NCI-H2196 (cell line): ENCODE measurements around the gene XYLT2.
"Not testable (repeated sequence)": the region's sequence is repeated elsewhere in the genome, so short reads cannot be mapped to it uniquely, and the experiment has no call there.

ENCODE experiments used
- DNase-seq: peaks from one replicate; lab custom pipeline; 2025; ENCODE audit not compliant: unreplicated experiment; lab: John Stamatoyannopoulos, UW

The XYLT2 gene

DNA sequence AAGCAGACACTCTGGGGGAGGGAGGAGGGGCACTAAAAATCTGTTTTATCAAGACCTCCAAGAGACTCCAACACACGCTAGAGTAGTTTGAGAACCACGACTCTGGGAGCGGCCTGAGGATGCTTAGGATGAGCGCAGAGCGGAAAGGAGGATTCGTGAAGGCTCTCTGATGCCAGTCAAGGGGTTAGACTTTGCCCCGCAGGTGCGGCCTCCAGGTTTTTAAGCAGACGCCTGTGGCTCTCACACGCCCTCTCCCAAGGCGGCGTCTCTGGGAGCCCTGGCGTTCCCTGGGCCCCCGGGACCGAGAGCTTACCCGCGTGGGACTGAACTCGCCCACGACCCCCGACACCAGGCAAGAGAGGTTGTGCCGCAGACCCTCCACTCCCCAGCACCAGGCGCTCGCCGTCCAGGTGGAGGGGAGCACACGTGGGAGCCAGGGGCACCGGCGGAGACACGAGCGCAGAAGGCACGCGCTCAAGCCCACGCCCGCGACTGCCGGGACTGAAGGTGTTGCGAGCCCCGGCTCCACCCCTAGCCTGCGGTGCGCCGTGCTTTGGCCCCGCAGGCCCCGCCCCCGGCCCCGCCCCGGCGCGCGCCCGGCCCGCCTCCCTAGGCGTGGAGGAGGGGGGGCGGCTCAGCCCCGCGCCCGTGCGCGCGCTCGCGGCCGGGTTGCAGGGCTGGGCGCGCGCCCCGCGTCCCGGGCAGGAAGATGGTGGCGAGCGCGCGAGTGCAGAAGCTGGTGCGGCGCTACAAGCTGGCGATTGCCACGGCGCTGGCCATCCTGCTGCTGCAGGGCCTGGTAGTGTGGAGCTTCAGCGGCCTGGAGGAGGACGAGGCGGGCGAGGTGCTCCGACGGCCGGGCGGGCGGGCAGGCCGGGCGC is at the start of gene XYLT2:
TSS of gene XYLT2 (plus strand) at position 695 of the 881 bp plus-strand sequence. CDS start at position 710, 15 bp downstream.
- DNase-seq = peak; percentile 92

DNA sequence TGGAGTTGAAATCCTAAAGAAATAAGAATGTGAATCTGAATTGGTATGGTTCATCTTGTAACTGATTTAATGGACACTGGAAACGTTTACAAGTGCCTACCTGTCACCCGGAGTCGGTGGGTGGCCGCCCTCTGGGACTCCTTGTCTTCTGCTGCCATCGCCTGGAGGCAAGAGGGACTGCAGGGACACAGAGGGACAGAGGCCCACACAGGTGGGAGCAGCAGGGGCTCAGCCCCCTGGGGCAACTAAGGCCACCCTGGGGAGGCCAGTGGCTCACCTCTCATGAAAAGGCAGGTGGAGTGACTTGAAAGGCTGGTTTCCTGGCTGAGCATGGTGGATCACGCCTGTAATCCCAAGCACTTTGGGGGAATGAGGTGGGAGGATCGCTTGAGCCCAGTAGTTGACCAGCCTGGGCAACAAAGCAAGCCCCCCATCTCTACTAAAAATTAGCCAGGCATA is 48.5 kb upstream of the XYLT2 start:
- peak; percentile 74 for DNase-seq

DNA sequence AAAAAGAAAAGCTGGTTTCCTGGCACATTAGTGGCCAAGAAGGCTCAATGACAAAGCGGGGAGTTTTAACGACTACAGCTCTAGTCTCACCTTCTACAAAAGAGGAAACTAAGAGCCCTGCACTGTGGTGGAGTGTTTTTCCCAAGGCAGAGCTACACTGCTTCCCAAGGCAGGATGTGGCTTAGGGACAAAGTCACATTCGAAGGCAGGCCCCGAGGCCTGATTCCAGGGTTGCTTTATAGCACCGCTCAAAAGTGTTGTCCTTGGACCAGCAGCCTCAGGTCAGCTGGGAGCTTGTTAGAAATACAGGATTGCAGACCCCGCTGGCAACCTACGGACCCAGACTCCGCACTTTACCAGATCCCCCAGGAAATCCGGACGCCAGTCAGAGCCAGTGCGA is 47.9 kb upstream of the XYLT2 start:
- DNase-seq = no peak

DNA sequence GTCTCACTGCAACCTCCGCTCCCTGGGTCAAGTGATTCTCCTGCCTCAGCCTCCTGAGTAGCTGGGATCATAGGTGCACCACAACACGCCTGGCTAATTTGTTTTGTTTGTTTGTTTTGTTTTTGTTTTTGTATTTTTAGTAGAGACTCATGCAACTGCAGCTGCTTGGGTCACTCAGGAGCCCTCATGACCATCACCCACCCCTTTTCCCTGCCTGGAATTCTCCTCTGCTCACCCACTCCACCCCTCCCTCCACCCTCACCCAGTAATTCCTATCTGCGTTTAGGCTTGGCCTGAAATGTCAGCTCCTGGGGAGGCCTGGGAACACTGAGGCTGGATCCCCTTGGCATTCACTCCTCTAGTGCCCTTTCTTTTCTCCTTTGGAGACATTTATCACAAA is 46.1 kb upstream of the XYLT2 start:
- no peak for DNase-seq

DNA sequence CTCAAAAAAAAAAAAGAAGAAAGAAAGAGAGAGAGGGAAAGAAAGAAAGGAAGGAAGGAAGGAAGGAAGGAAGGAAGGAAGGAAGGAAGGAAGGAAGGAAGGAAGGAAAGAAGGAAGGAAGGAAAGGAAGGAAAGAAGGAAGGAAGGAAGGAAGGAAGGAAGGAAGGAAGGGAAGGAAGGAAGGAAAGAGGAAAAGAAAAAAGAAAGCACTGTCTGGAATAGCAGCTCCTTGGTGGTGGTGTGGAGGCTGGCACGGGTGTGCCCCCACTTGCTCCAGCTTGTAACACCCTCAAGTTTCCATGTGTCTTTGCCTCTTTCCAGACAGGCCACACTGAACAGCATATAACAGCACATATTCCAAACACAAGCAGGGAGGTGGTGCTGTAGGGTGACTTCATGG is 45.1 kb upstream of the XYLT2 start:
- DNase-seq = not testable (repeated sequence)

DNA sequence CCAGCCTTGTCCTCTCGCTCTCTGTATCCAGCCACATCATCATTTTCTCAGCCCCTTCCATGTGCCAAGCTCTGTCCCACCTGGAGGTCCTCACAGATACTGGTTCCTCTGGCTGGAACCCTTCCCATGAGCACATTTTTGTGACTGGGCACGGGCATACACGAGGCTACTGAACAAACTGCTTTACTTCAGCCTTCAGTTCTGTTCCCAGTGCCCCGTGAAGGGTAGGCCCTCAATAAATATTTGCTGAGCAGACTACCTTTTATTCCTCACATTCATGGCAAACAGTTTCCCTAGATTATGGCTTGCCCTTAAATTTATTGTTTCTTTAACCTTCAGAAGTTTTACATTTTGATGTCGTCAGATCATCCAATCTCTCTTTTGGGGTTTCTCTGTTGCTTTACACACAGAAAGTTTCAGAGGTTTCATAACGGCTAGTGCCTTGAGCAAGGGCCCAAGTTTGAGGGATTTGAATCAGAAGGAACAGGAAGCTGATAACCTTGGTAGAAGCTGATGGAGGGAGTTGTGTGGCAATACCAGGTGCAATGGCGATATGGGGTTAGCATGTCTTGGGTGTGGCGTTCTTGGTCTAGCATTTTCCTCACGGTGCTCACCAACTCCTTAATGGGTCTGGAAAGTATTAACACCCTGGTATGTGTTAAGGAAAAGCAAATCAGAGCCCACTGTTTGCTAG is 43.9 kb upstream of the XYLT2 start:
- DNase-seq = no peak

DNA sequence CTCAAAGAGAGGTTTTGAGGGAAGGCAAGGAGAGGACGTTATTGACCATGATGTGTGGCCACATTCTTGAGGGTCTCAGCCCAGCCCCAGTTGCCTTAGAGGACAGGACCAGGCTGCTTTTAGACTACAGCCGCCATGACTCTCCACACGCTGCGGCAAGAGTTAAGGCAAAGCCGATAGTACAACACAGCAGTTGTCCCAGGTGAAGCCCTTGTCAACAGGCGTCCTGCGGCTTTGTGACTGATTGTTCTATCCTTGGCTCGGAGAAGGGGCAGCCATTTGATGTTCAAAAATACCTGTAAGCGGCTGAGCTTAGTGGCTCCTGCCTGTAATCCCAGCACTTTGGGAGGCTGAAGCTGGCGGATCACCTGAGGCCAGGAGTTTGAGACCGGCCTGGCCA is 42.9 kb upstream of the XYLT2 start:
- no peak for DNase-seq

DNA sequence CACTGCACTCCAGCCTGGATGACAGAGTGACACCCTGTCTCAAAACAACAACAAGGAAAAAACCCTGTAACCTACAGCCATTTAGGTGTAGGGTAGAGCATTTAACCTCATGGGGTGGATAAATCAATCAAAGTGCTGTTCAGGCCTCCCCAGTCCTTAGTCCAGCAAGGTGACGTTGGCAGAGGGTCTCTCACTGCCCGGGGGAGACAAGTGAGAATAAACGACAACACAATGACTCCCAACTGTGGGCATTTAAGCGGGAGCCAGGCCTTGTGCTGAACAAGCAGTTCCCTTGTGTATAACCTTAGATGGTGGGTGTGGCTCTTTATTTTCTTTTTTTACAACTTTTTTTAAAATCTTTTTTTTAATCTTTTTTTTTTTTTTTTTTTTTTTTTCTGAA is 42.3 kb upstream of the XYLT2 start:
- no peak for DNase-seq

DNA sequence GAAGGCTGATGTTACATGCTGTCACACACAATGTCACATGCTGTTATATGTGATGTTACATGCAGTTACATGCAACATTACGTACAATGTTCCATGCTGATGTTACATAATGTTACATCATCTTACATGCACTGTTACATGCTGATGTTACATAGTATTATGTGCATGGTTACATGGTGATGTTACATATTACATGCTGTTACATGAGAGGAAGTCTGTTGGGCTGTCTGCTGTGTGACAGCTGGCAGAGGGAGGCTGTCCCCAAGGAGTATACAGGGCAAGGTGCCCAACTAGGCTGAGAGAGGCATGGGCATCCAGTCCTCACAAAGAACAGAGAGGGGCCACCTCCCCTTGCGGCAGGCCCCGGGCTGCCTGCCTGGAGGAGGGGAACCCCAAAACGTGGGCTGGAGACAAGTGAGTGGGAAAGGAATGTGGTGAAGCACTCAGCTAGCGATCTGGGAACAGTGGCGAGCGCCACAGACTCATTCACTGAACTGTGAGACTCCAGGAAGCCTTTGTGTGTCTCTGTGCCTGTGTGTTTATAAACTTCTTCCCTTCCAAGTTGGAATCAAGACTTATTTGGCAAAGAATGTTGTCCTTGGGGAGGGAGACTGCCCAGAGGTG is 41.0 kb upstream of the XYLT2 start:
- DNase-seq = no peak

DNA sequence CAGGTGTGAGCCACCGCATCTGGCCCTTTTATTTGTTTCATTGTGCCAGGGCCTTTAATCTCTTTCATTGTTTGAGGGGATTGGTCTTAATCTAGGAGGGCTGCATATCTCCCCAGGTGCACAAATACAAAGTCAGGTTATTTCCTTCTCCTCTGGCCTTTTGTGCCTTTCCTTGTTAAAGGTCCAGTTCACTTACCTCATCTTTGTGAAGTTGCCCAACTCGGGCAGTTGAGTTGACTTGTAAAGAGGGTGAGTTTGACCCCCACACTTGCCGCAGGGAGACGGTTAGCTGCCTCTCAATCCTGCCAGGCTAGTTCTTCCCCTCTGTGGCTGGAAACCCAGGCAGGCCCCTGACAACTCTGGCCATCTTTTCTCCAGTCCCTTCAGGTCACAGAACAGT is 38.3 kb upstream of the XYLT2 start:
- DNase-seq = no peak

DNA sequence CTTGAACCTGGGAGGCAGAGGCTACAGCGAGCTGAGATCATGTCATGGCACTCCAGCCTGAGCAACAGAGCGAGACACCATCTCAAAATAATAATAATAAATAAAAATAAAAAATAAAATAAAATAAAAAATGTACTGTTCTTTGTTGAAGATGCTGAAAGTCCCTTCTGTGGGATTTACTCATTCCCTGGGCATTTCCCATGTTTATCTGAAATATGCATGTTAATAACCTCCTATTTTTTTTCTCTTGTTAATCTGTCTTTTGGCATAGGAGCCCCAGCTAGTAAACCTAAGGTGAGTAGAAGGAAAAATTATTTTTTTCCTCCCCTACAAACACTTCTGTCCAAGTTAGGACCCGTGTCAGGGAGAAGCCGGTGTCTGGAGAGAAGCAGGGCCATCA is 37.3 kb upstream of the XYLT2 start:
- DNase-seq = no peak

DNA sequence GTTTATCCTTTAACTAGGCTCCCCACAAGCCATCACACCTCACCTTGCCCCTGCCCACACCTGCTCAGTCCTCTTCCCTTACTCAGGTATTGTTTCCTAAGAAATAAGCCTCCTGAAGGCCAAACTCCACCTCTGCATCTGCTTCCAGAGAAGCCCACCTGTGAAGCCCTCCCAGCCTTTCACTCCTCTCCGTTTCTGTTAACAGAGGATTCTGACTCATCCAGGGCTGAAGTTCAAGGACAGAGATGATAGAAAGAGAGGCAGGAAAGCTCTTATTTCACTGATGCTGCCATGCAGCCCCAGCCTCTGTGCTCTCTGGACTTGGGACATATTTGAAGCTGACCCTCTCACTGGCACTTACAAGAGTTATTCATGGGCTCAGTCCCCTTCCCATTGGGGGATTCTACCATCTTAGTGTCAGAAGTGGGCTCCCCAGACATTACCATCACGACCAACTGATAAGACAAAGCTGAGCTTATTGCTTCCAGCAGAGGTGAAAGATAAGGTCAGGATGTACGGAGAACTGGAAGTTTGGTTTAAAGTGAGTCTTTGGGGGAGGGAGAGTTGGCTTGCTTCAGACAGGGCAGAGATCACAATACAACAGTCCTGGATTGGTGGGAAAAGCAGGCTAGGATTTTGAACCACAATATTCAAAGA is 35.3 kb upstream of the XYLT2 start:
- DNase-seq = no peak

DNA sequence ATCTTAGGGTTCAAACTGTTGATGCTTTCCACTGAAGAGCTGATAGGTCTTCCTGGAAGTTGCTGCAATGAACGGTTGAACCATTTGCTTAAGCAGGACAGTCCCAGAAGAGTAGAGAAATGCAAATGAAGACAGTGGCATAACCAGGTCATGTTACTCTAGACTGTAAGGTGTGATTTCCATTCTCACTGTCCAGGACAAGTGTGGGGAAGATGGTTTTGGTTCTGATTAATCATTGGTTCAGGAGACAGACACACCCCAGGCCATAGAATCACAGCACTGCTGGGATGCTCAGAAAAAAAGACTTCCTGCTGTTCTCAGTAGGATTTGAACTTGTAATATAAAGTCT is 34.8 kb upstream of the XYLT2 start:
- no peak for DNase-seq

DNA sequence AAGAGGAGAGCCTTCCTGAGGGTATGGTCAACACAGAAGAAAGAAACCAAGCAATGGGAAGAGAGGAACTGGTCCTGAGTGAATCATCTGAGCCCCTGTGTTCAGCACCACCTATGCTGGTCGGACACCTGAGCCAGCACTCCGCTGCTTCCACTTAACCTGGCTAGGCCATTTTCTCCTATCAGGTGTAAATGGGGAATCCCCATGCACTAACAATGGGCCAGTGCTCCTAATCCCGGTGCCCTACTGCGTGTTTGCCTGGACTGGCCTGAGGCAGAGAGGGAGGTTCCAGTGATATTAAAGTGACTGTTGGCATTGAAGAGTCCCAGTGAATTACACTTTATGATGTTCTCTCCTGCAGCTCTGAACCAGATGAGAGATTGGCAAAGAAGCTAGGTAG is 34.4 kb upstream of the XYLT2 start:
- no peak for DNase-seq

DNA sequence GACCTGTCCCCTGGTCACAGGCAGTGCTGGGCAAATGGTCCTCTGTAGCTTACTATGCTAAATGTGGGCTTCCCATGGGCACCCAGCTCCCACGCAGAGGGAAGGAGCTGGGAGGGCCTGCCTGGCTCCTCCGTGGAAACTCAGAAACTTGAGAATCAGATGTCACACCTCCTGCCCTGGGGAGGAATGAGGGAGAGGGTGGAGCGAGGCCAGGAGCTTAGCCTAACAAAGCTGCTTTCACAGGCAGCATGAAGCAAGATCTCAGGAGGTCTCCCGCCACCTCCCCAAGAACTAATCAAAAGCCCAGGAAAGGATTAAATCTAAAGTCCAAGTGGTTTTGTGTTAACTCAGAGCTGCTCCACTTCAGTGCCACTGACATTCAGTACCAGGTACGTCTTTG is 33.6 kb upstream of the XYLT2 start:
- DNase-seq = no peak

DNA sequence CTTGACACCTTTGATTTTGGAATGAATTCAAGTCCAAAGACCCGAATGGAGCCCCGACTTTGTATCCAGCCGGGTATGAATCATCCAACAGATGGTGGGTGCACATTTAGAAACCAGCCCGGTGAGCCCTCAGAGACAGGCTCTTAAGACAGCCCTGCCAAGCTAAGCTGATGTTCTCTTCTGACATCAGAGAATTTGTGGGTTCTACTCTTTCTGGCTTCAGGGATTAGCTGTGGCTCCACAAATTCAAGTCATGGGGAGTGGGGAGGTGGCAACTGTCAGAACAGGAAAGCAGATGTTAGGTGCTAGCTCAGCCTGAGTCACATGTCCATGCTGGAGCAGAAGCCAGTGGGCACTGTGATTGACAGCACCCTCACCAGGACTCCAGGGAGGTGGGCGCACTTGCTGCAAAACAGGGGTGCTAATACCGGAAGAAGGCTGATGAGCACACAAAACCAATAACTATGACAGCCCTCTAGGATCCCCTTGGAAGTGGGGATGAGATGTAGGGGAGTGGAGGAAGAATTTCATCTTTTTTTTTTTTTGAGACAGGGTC is 31.4 kb upstream of the XYLT2 start:
- DNase-seq = no peak

DNA sequence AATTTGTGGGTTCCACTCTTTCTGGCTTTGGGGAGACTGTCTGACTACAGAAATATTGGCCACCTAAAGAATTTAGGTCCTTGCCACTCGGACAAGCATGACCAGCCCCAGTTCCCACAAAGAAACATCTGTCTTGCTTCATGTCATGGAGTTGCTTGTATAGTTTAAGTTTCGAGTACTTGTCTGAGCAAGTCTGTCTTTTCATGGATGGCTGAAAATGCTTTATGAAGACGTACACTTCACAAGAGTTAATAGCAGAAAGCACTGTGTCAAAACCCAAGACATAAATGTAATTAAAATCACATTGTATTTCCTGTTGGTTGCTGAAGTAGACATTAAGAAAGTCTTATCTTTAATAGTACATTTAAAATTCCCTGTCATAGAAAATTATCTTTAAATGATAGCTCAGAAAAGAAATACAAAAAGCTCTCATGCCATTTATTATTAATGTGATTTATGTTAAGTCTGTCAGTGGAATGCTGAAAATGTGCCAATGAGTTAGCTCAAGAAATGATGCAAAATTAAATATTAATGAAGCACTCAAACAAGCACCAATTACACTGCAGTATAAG is 29.8 kb upstream of the XYLT2 start:
- no peak for DNase-seq

DNA sequence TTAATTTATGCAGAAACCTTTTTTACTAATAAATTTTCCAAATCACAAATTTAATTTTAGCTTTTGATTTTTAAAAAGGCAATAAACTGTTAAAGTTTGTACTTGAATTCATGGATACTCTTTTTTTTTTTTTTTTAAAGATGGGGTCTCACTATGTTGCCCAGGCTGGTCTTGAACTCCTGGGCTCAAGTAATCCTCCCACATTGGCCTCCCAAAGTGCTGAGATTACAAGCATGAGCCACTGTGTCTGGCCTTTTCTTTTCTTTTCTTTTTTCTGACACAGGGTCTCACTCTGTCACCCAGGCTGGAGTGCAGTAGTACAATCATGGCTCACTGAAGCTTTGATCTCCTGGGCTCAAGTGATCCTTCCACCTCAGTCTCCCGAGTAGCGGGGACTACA is 29.3 kb upstream of the XYLT2 start:
- DNase-seq = not testable (repeated sequence)

DNA sequence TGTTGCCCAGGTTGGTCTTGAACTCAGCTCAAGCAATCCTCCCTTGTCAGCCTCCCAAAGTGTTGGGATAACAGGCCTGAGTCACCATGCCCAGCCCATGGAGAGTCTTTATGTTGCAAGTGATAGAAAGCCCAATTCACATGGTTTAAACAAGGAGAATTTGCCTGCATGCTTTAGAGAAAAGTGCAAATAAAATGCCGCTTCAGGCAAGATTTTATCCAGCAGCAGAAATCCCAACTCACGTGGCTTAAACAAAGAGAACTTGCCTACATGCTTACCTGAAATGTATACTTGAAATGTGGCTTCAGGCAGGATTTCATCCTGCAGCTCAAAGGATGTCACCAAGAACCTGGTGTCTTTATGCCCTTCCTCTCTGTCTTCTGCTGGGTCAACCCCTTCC is 28.8 kb upstream of the XYLT2 start:
- DNase-seq = no peak

DNA sequence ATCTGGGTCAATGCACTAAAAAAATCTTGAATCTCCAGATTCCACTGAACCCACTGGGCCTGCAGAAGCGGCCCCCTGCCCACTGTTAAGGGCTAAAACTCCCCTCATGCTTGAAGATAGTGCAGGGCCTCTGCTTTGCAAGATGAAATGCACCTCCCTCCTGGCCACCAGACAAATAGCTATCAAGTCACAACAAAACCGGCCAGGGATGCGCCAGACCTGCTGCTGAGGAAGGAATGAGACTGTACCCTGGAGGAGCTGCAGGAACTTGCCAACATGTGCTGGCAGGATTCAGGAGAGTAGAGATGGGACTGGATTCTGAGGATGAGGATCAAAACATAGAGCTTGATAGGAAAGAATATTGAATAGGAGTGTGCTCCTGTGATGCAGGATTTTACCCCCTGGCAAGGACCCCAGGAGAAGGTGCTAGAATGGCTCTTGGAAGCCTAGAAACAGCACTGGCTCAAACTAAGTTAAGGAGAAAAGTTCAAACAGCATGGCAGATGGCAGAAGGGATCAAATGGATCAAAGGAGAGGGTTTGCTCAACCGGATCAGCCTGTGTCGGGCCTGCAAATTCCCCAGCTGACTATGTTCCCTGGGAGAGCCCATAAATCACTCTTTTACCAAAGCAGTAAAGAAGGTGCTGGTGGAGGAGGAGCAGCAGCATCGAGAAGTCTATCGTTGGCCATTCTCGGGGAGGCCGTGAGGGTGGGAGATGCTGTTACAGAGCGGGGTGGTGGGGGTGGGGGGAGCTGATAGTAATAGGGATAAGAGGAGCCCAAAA is 27.2 kb upstream of the XYLT2 start:
- no peak for DNase-seq
